ENCODE measurements around the gene BAX. TPM values are rescaled to one million over a fixed set of nuclear protein-coding genes. Genes with fewer than 3 reads are reported as not detected.
A peak's percentile ranks its signal among the peaks of the same experiment; 100 is the strongest.

BAX gene
- total RNA-seq, 2 donors from 2014 or later, result 28.8 to 36.1 TPM

- peak; percentile 95 to 96 for ATAC-seq
- intact Hi-C loops (cut with DNase I), result loop anchor here in 1 of 2 donors (10.0 kb wide), 1 partner anchor 81 kb away; the partner anchor contains the start of gene KCNA7
Measured at GRCh38 chr19:48993175-48994034, 38.7 kb downstream of the BAX start, which contains the start of the genes GYS1 and RUVBL2. Gene GYS1, minus strand, starts transcription at chr19:48993309. Its CDS starts 197 bp downstream, at chr19:48993112. Gene RUVBL2, plus strand, starts transcription at chr19:48993887. Its CDS starts 25 bp downstream, at chr19:48993912.

GRCh38 chr19:48994035-48994386 is 39.3 kb downstream of the BAX start:
- ATAC-seq, result no peak
- DNase-seq, result no peak
- intact Hi-C loops (cut with DNase I), result loop anchor here in 1 of 2 donors (10.0 kb wide), 1 partner anchor 81 kb away; the partner anchor contains the start of gene KCNA7

More at GRCh38 chr19:48993175-48994034, 38.7 kb downstream of the BAX start, which contains the start of the genes GYS1 and RUVBL2:
- DNase-seq, result peak; percentile 100

GRCh38 chr19:48997972-48998371 is 43.3 kb downstream of the BAX start:
- peak; percentile 54 for DNase-seq
- intact Hi-C loops (cut with DNase I), result loop anchor here in 1 of 2 donors (10.0 kb wide), 1 partner anchor 77 kb away; the partner anchor contains the start of gene KCNA7
- no peak for ATAC-seq

- intact Hi-C loops (cut with DNase I), result loop anchor here in 1 of 2 donors (10.0 kb wide), 2 partner anchors 75 to 205 kb away; partner anchors contain the start of gene KCNA7
- peak; percentile 47 to 60 for ATAC-seq
Measured at GRCh38 chr19:48999481-49000325, 45.0 kb downstream of the BAX start.

GRCh38 chr19:49004133-49004532 is 49.5 kb downstream of the BAX start:
- intact Hi-C loops (cut with DNase I), result loop anchor here in 1 of 2 donors (10.0 kb wide), 1 partner anchor 201 kb away; no protein-coding TSS in a partner anchor
- no peak for ATAC-seq
- DNase-seq, result no peak

More at GRCh38 chr19:48999481-49000325, 45.0 kb downstream of the BAX start:
- peak; percentile 58 for DNase-seq

- no peak for ATAC-seq
- intact Hi-C loops (cut with DNase I), result loop anchor here in 1 of 2 donors (10.0 kb wide), 1 partner anchor 200 kb away; no protein-coding TSS in a partner anchor
- DNase-seq, result no peak
Measured at GRCh38 chr19:49004964-49005614, 50.4 kb downstream of the BAX start.

GRCh38 chr19:49006905-49007304 is 52.2 kb downstream of the BAX start:
- ATAC-seq (no peak), DNase-seq (no peak)
- intact Hi-C loops (cut with DNase I), result loop anchor here in 1 of 2 donors (10.0 kb wide), 1 partner anchor 198 kb away; no protein-coding TSS in a partner anchor

- intact Hi-C loops (cut with DNase I), result loop anchor here in 1 of 2 donors (10.0 kb wide), 1 partner anchor 195 kb away; no protein-coding TSS in a partner anchor
- ATAC-seq (no peak), DNase-seq (no peak)
Measured at GRCh38 chr19:49009828-49010227, 55.2 kb downstream of the BAX start.

GRCh38 chr19:49010453-49010852 is 55.8 kb downstream of the BAX start:
- ATAC-seq (no peak), DNase-seq (no peak)
- intact Hi-C loops (cut with DNase I), result no loop called here

- no peak for DNase-seq
- intact Hi-C loops (cut with DNase I), result no loop called here
- no peak for ATAC-seq
Measured at GRCh38 chr19:49011194-49011593, 56.5 kb downstream of the BAX start.

Small RNAs within 50 kb of the gene (microRNA-seq; reads per million reads assigned to microRNA genes)
- gene MIR6798, result 0 reads per million in 2 donors

Other genes with a start within 250 kb of the BAX start
- 1 to 10 TPM; 1.6 to 3.2 TPM for gene MAMSTR, start 235.2 kb upstream of the BAX start, total RNA-seq
- gene RASIP1, start 214.3 kb upstream of the BAX start, total RNA-seq, result 10 to 100 TPM; 14.9 to 23.8 TPM
- under 1 TPM; 0.29 to 0.92 TPM for gene IZUMO1, start 208.0 kb upstream of the BAX start, total RNA-seq
- 1 to 10 TPM; 2.1 to 3.5 TPM for gene FUT1, start 202.2 kb upstream of the BAX start, total RNA-seq
- not detected for gene FGF21, start 199.4 kb upstream of the BAX start, total RNA-seq
- 10 to 100 TPM; 29.8 to 37.7 TPM for gene BCAT2, start 143.8 kb upstream of the BAX start, total RNA-seq
- gene HSD17B14, start 118.4 kb upstream of the BAX start, total RNA-seq, result 1 to 10 TPM; 2.8 to 5.4 TPM
- gene PLEKHA4, start 86.3 kb upstream of the BAX start, total RNA-seq, result 10 to 100 TPM; 29.6 to 67.1 TPM
- 10 to 100 TPM; 67.2 to 78.6 TPM for gene PPP1R15A, start 82.5 kb upstream of the BAX start, total RNA-seq
- under 1 TPM in 1 of 2 donors, not detected in 1; 0.50 TPM for gene TULP2, start 56.1 kb upstream of the BAX start, total RNA-seq
- 100 to 1,000 TPM; 279 to 342 TPM for gene NUCB1, start 54.6 kb upstream of the BAX start, total RNA-seq
- not detected for gene DHDH, start 21.2 kb upstream of the BAX start, total RNA-seq
- gene FTL, start 10.4 kb downstream of the BAX start, total RNA-seq, result 1,000 to 10,000 TPM; 1,813 to 2,086 TPM
- gene GYS1, start 38.4 kb downstream of the BAX start, total RNA-seq, result 10 to 100 TPM; 66.4 to 95.7 TPM
- 10 to 100 TPM; 39.3 to 50.0 TPM for gene RUVBL2, start 39.0 kb downstream of the BAX start, total RNA-seq
- gene LHB, start 62.2 kb downstream of the BAX start, total RNA-seq, result under 1 TPM in 1 of 2 donors, not detected in 1; 0.55 TPM
- not detected for gene CGB3, start 69.5 kb downstream of the BAX start, total RNA-seq
- gene CGB2, start 77.0 kb downstream of the BAX start, total RNA-seq, result not detected
- gene CGB1, start 82.0 kb downstream of the BAX start, total RNA-seq, result not detected
- gene CGB5, start 89.0 kb downstream of the BAX start, total RNA-seq, result not detected
- gene CGB8, start 94.2 kb downstream of the BAX start, total RNA-seq, result not detected
- gene CGB7, start 102.9 kb downstream of the BAX start, total RNA-seq, result under 1 TPM in 1 of 2 donors, not detected in 1; 0.29 TPM
- 1 to 10 TPM in 1 of 2 donors, under 1 TPM in 1; 0.81 to 1.2 TPM for gene NTF4, start 109.9 kb downstream of the BAX start, total RNA-seq
- gene KCNA7, start 117.8 kb downstream of the BAX start, total RNA-seq, result 1 to 10 TPM; 2.4 to 3.0 TPM
- 100 to 1,000 TPM in 1 of 2 donors, 10 to 100 TPM in 1; 98.3 to 134 TPM for gene SNRNP70, start 130.6 kb downstream of the BAX start, total RNA-seq
- gene LIN7B, start 159.5 kb downstream of the BAX start, total RNA-seq, result 10 to 100 TPM; 11.4 to 14.9 TPM
- gene C19orf73, start 164.3 kb downstream of the BAX start, total RNA-seq, result 1 to 10 TPM in 1 of 2 donors, under 1 TPM in 1; 0.47 to 1.6 TPM
- 10 to 100 TPM in 1 of 2 donors, 1 to 10 TPM in 1; 6.7 to 11.5 TPM for gene PPFIA3, start 164.7 kb downstream of the BAX start, total RNA-seq
- 100 to 1,000 TPM; 480 to 499 TPM for gene HRC, start 200.5 kb downstream of the BAX start, total RNA-seq
- 10 to 100 TPM; 24.4 to 30.6 TPM for gene TRPM4, start 202.9 kb downstream of the BAX start, total RNA-seq

Data from left cardiac atrium (tissue), 4 donors.